Dedifferentiated amniotic fluid mesenchymal stem cell (primary cell): Measurements from ENCODE around the gene SEL1L3.

Experiments
- DNase-seq: peaks from one replicate; pipeline ENCODE4 v3.0.0-alpha.2; 2016; ENCODE audit errors: extremely low spot score

SEL1L3 gene

GRCh38 chr4:25749150-25749794 lies 113.5 kb downstream of the SEL1L3 start:
- DNase-seq, result no peak

- no peak for DNase-seq
Measured at GRCh38 chr4:25743971-25744370, 118.8 kb downstream of the SEL1L3 start.

- no peak for DNase-seq
Measured at GRCh38 chr4:25729564-25729963, 133.2 kb downstream of the SEL1L3 start.

- no peak for DNase-seq
Measured at GRCh38 chr4:25728886-25729285, 133.9 kb downstream of the SEL1L3 start.

- no peak for DNase-seq
Measured at GRCh38 chr4:25727711-25728493, 134.9 kb downstream of the SEL1L3 start.

GRCh38 chr4:25725870-25726269 lies 136.9 kb downstream of the SEL1L3 start:
- DNase-seq, result no peak

GRCh38 chr4:25723409-25723808 lies 139.4 kb downstream of the SEL1L3 start:
- no peak for DNase-seq

GRCh38 chr4:25722964-25723363 lies 139.8 kb downstream of the SEL1L3 start:
- no peak for DNase-seq

GRCh38 chr4:25713812-25714211 lies 149.0 kb downstream of the SEL1L3 start:
- DNase-seq, result no peak

- DNase-seq, result no peak
Measured at GRCh38 chr4:25712611-25713010, 150.2 kb downstream of the SEL1L3 start.

GRCh38 chr4:25710637-25711036 lies 152.2 kb downstream of the SEL1L3 start:
- no peak for DNase-seq

- DNase-seq, result no peak
Measured at GRCh38 chr4:25704516-25704915, 158.3 kb downstream of the SEL1L3 start.

GRCh38 chr4:25703731-25704388 lies 158.9 kb downstream of the SEL1L3 start:
- no peak for DNase-seq

- peak; percentile 67 for DNase-seq
Measured at GRCh38 chr4:25702848-25703247, 159.9 kb downstream of the SEL1L3 start.

- DNase-seq, result no peak
Measured at GRCh38 chr4:25700661-25701060, 162.1 kb downstream of the SEL1L3 start.

GRCh38 chr4:25697516-25697915 lies 165.3 kb downstream of the SEL1L3 start:
- no peak for DNase-seq
